H1 (cell line): ENCODE measurements around the gene DLK2. TPM values are rescaled to one million over a fixed set of nuclear protein-coding genes. Genes with fewer than 3 reads are reported as not detected.
"Not testable (repeated sequence)": the region's sequence is repeated elsewhere in the genome, so short reads cannot be mapped to it uniquely, and the experiment has no call there.

Experiments
- CTCF ChIA-PET: fragments of 300-600 bp; sonication (Branson Sonifier 250); formaldehyde crosslinking; loops from one replicate; lab custom pipeline; 2021; ENCODE audit not compliant: partially characterized antibody; lab: Charles Lee
- POLR2A ChIA-PET: fragments of 300-600 bp; sonication (Branson Sonifier 250); formaldehyde crosslinking; loops from one replicate; lab custom pipeline; 2021; ENCODE audit warnings: inconsistent platforms; ENCODE audit not compliant: partially characterized antibody; lab: Charles Lee
- DNase-seq, 2 experiments: peaks; one replicate each; pipeline versions ENCODE4 v3.0.0 to v3.0.0-alpha.2; 2010 to 2022; ENCODE audit warnings: low spot score in 2 of 2, low read depth in 1 of 2, mixed read lengths in 1 of 2
- FAIRE-seq: peaks from 2 replicates; lab custom pipeline; 2011; peaks lifted over from hg19 to GRCh38; lab: Jason Lieb, UNC
- H2AFZ ChIP-seq: 2 replicates; pipeline ENCODE4 v1.8.1; 2012; ENCODE audit warnings: low read length, inconsistent platforms
- H2AK5ac ChIP-seq: 2 replicates; pipeline ENCODE4 v1.6.1; 2013; ENCODE audit warnings: low read depth, low read length
- H2BK120ac ChIP-seq: replicated peaks from 2 replicates; pipeline ENCODE3; 2013; ENCODE audit warnings: low read depth, low read length, inconsistent platforms
- H2BK12ac ChIP-seq: 2 replicates; pipeline ENCODE4 v1.6.1; 2013; ENCODE audit warnings: low read depth, low read length
- H2BK15ac ChIP-seq: 2 replicates; pipeline ENCODE4 v1.6.1; 2013; ENCODE audit warnings: low read length
- H2BK20ac ChIP-seq: 2 replicates; pipeline ENCODE4 v1.6.1; 2013; ENCODE audit warnings: low read length
- H2BK5ac ChIP-seq: 2 replicates; pipeline ENCODE4 v1.6.1; 2013; ENCODE audit warnings: low read depth, low read length
- H3K14ac ChIP-seq: 2 replicates; pipeline ENCODE4 v1.6.1; 2013; ENCODE audit warnings: inconsistent platforms; ENCODE audit not compliant: insufficient read length
- H3K18ac ChIP-seq: 2 replicates; pipeline ENCODE4 v1.6.1; 2013; ENCODE audit warnings: low read length; ENCODE audit errors: extremely low read depth
- H3K23ac ChIP-seq: 2 replicates; pipeline ENCODE4 v1.6.1; 2013; ENCODE audit warnings: inconsistent platforms; ENCODE audit not compliant: insufficient read length
- H3K23me2 ChIP-seq: 2 replicates; pipeline ENCODE4 v1.6.1; 2013; ENCODE audit warnings: low read depth, low read length
- H3K27ac ChIP-seq: 2 replicates; pipeline ENCODE4 v1.6.1; 2011; ENCODE audit warnings: low read depth, low read length, inconsistent platforms
- H3K27me3 ChIP-seq, 4 experiments: replicated peaks in 1 of 4; 1 replicate in 1 of 4; 2 replicates in 3 of 4; pipeline versions ENCODE4 v1.6.1 to v1.8.1; 2011 to 2013; ENCODE audit warnings: low read length in 3 of 4, mild to moderate bottlenecking in 3 of 4, inconsistent platforms in 2 of 4, mixed read lengths in 2 of 4, moderate library complexity in 1 of 4; ENCODE audit not compliant: control insufficient read depth in 3 of 4, insufficient read depth in 3 of 4; ENCODE audit errors: extremely low read depth in 1 of 4
- H3K36me3 ChIP-seq, 4 experiments: 2 replicates each; pipeline versions ENCODE4 v1.6.1 to v1.8.1; 2011 to 2013; ENCODE audit warnings: mild to moderate bottlenecking in 4 of 4, low read length in 3 of 4, moderate library complexity in 2 of 4, control low read depth in 1 of 4, inconsistent platforms in 1 of 4; ENCODE audit not compliant: insufficient read depth in 4 of 4, control insufficient read depth in 2 of 4
- H3K4ac ChIP-seq: replicated peaks from 2 replicates; pipeline ENCODE3; 2013; ENCODE audit warnings: low read length, low read depth, mixed read lengths, inconsistent platforms; ENCODE audit not compliant: insufficient read length
- H3K4me1 ChIP-seq, 4 experiments: replicated peaks in 1 of 4; 1 replicate in 1 of 4; 2 replicates in 3 of 4; pipeline versions ENCODE4 v1.6.1 to v1.8.1; 2011 to 2013; ENCODE audit warnings: low read length in 3 of 4, inconsistent platforms in 2 of 4, mixed read lengths in 1 of 4; ENCODE audit not compliant: insufficient read depth in 4 of 4, control insufficient read depth in 3 of 4
- H3K4me2 ChIP-seq, 2 experiments: 2 replicates each; pipeline versions ENCODE4 v1.6.1 to v1.8.1; 2011 to 2013; ENCODE audit warnings: low read depth in 2 of 2, low read length in 2 of 2, control low read depth in 1 of 2, inconsistent platforms in 1 of 2, mild to moderate bottlenecking in 1 of 2; ENCODE audit not compliant: insufficient read depth in 1 of 2
- H3K4me3 ChIP-seq, 4 experiments: fragments of 200-600, 300-600 bp in 1 of 4; sonication (generic), shearing (Covaris generic), sonication (Bioruptor Twin) in 1 of 4; 2 replicates each; pipeline versions ENCODE4 v1.5.1 to v1.8.1; 2011 to 2016; ENCODE audit warnings: low read length in 4 of 4, low read depth in 3 of 4, control low read depth in 2 of 4, inconsistent platforms in 2 of 4, mild to moderate bottlenecking in 2 of 4, mixed read lengths in 1 of 4, moderate library complexity in 1 of 4; ENCODE audit not compliant: insufficient read depth in 2 of 4; ENCODE audit errors: extremely low read depth in 1 of 4
- H3K56ac ChIP-seq: replicated peaks from 2 replicates; pipeline ENCODE3; 2013; ENCODE audit warnings: low read depth, mild to moderate bottlenecking, mixed read lengths, low read length, inconsistent platforms; ENCODE audit not compliant: insufficient read length
- H3K79me1 ChIP-seq: 2 replicates; pipeline ENCODE4 v1.6.1; 2013; ENCODE audit warnings: low read depth, low read length, control low read depth
- H3K79me2 ChIP-seq, 2 experiments: 2 replicates each; pipeline versions ENCODE4 v1.6.1 to v1.8.1; 2012 to 2013; ENCODE audit warnings: low read length in 2 of 2, mild to moderate bottlenecking in 2 of 2, inconsistent platforms in 1 of 2; ENCODE audit not compliant: insufficient read depth in 2 of 2, control insufficient read depth in 1 of 2
- H3K9ac ChIP-seq, 4 experiments: replicated peaks in 1 of 4; 1 replicate in 1 of 4; 2 replicates in 3 of 4; pipeline versions ENCODE4 v1.6.1 to v1.8.1; 2011 to 2013; ENCODE audit warnings: low read depth in 3 of 4, low read length in 3 of 4, control low read depth in 2 of 4, mild to moderate bottlenecking in 2 of 4, moderate library complexity in 2 of 4, inconsistent platforms in 1 of 4; ENCODE audit errors: extremely low read depth in 1 of 4
- H3K9me3 ChIP-seq, 2 experiments: 2 replicates each; pipeline versions ENCODE4 v1.6.1 to v1.8.1; 2012 to 2013; ENCODE audit warnings: mild to moderate bottlenecking in 2 of 2, moderate library complexity in 2 of 2, control low read depth in 1 of 2, inconsistent platforms in 1 of 2, low read depth in 1 of 2, low read length in 1 of 2, mixed read lengths in 1 of 2; ENCODE audit not compliant: insufficient read depth in 2 of 2
- H4K20me1 ChIP-seq, 2 experiments: replicated peaks in 1 of 2; 2 replicates each; pipeline versions ENCODE3 to v1.8.1; 2011 to 2013; ENCODE audit warnings: inconsistent platforms in 2 of 2, low read length in 2 of 2, mild to moderate bottlenecking in 1 of 2; ENCODE audit not compliant: insufficient read depth in 2 of 2, control insufficient read depth in 1 of 2
- H4K5ac ChIP-seq: 2 replicates; pipeline ENCODE4 v1.6.1; 2013; ENCODE audit warnings: low read length, low read depth, mixed read lengths, inconsistent platforms; ENCODE audit not compliant: insufficient read length
- H4K8ac ChIP-seq: 2 replicates; pipeline ENCODE4 v1.8.0; 2013; ENCODE audit warnings: mild to moderate bottlenecking, moderate library complexity, low read length, inconsistent platforms; ENCODE audit not compliant: insufficient read depth; ENCODE audit errors: extremely low read depth
- H4K91ac ChIP-seq: replicated peaks from 2 replicates; pipeline ENCODE3; 2013; ENCODE audit warnings: low read length, mixed read lengths, inconsistent platforms; ENCODE audit not compliant: insufficient read length
- WGBS, 2 experiments: shearing (Covaris generic) in 1 of 2; methylation state at CpG; one replicate each; pipeline versions ENCODE4 v1.1.6 to v1.1.7; 2013 to 2015; ENCODE audit warnings: low lambda C conversion rate in 2 of 2, mixed read lengths in 2 of 2, inconsistent platforms in 1 of 2, low coverage in 1 of 2, missing lambda C conversion rate in 1 of 2; ENCODE audit not compliant: insufficient replicate concordance in 2 of 2, insufficient coverage in 1 of 2, insufficient read length in 1 of 2; ENCODE audit errors: extremely low coverage in 1 of 2, missing lambda C conversion rate in 1 of 2; 5-methylcytosine and 5-hydroxymethylcytosine counted together
- polyA plus RNA-seq, 7 experiments: library from polyadenylated mRNA; depleted of rRNA in 3 of 7; stranded (reverse) in 5 of 7; unstranded in 2 of 7; fragments of >200 nt in 5 of 7; fragments of 200-250 nt in 2 of 7; gene quantifications; 1 replicate in 5 of 7; 2 replicates in 1 of 7; 4 replicates in 1 of 7; pipeline versions ENCODE4 v1.2.1 to v1.2.3, GENCODE V29; 2011 to 2013; ENCODE audit warnings: missing spikeins in 2 of 7, mixed read lengths in 2 of 7
- total RNA-seq: library from RNA; stranded (reverse); fragmentation: NEBNext Ultra II Directional; extraction: Animal tissue kit (Norgen Biotek cat#: 25700); gene quantifications from 2 replicates; pipeline ENCODE4 v1.2.1, GENCODE V29; 2021

Gene DLK2
- total and polyA plus RNA-seq, 2 of the 8 experiments (the other 6 are each of a cell fraction or from before 2014, with no cell fraction given), result 0.37 to 0.80 TPM

- H2AK5ac ChIP-seq, H2BK15ac ChIP-seq, H4K5ac ChIP-seq, H3K56ac ChIP-seq, H3K79me2 ChIP-seq, FAIRE-seq, H3K23me2 ChIP-seq, H4K91ac ChIP-seq, H3K4me2 ChIP-seq, H3K27ac ChIP-seq, H3K14ac ChIP-seq, POLR2A ChIA-PET, H2BK120ac ChIP-seq, H4K8ac ChIP-seq, H2BK20ac ChIP-seq, H3K9ac ChIP-seq, H3K9me3 ChIP-seq, H3K4ac ChIP-seq, H3K23ac ChIP-seq, H3K79me1 ChIP-seq, H3K18ac ChIP-seq, H3K27me3 ChIP-seq, H3K36me3 ChIP-seq, DNase-seq, H2BK5ac ChIP-seq, H2BK12ac ChIP-seq, H4K20me1 ChIP-seq, H3K4me1 ChIP-seq, H2AFZ ChIP-seq, H3K4me3 ChIP-seq: not testable (repeated sequence)
- CTCF ChIA-PET, result interaction anchor here (0.7 to 1.9 kb wide), 4 partner anchors 22 to 104 kb away, joined by 3 to 6 read pairs (median 4); no protein-coding TSS in a partner anchor
- 83% methylated on average over 7 of the region's 8 CpGs; no CpG with 5 or more reads in 1 of the 2 experiments for WGBS, 2 experiments
Measured at GRCh38 chr6:43415275-43415674, 40.1 kb downstream of the DLK2 start.
